Measurements from ENCODE around the gene DNAJB13.

Gene DNAJB13

DNA sequence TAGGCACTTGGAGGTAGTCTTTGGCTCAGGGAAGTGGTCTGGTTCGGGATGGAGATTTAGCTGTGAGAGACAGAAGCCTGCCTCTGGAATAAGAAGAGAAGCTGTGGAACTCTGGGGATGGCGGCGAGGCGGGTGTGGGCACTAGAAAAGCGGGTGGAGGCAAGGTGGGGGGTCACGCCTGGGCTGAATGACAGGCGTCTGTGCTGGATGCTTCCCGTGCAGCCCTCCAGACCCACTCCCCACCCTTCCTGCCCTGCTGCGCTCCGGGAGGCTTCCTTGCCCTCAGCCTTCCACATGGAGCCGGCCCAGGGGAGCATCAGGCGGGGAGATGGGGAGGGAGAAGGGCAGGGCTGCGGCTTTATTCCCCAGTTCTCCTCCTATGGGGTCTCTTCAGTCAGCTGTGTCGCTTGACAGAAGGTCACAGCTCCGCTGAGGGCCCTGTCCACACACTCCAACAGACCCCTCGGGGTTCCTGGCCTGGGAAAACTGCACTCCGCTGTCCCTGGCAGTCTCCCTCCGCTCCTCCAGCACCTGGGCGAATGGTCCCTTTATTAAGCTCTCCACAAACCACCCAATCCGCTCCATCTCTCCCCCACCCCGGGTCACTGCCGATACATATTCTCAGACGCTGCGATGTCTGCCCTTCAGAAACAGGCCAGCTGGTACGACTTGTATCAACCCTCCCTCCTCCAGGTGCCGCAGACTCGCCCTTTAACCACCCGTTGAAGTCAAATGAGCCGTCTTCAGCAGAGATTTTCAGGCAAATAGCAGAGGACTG is 6.2 kb downstream of the DNAJB13 start:
- no peak for DNase-seq

DNA sequence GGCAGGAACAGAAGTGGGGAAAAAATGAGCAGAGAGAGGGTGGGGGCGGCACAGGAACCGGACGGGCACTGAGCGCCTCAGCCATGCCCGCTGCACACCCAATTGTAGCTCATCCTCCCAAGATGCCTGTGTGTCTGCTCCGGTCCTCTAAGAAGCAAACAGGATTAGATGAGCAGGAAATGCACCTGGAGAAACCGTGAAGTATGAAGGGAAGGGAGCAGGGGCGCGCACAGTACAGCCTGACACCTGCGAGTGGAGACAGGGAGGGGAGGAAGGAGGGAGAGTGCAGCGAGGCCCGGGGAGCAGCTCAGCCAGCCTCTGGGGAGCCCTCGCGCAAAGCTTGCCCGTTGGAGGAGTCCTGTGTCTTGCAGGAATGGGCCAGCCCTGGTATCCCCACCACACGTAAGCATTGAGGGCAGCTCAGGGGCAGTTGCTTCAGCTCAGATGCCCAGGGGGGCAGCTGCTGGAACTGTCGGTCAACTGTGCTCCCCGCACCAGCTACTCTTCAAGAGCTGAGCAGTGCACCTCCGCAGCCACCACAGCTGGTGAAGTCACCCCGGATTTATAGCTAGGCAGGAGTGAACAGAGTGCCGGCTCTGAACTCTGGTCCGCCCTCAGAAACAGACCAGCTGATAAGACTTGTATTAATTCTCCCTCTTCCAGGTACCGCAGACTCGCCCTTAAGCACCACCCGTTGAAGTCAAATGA is 7.0 kb downstream of the DNAJB13 start:
- DNase-seq, result no peak

DNA sequence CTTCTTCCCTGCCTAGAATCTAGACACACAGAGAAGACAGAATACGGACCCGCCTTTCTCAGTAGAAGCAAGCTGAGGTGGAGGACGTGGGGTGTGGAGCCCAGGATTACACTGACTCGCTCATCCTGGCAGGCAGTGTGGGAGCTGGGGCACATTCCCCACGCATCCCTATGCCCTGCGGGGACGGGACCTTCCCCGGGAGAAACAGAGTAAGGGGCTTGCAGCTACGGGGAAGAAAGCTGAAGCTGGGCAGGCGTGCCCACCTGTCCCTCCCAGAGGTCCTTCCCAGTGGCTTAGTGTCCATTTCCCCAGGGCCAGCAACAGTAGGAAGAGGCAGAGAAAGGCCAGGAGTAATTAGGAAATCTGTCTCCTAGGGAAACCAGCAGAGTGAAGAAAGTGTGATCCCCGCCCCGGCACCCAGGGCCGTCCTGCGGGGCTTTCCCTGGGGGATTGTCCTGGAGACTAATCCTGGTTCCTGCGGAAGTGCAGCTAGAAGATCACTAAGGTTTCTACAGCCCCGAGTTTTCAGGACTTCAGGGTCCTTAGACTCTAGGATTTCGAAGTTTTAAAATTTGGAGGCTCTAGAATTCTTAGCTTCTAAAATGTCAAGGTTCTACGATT is 7.8 kb downstream of the DNAJB13 start:
- DNase-seq, result no peak

DNA sequence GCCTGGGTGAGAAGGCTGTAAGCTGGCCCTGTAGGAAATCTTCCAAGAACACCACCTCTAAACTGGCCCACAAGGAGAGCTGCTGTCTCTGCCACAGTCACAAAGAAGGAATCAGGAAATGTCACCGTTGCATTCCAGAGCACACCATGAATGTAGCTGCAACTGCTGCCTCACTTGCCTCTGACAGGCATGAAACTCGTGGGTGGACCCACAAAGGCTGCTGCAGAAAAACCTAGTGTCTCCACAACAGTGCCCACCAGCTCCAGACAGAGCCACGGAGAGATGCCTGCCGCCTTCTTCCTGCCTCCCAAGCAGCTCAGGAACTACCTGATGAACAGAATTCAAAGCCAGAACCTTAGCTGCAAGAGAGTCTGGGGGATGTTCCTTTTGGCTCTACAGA is 10.5 kb downstream of the DNAJB13 start:
- no peak for DNase-seq

- no peak for DNase-seq
These were observed 11.4 kb downstream of the DNAJB13 start for GRCh38 chr11:73962101-73962705.

- no peak for DNase-seq
These were observed 13.0 kb downstream of the DNAJB13 start for GRCh38 chr11:73963861-73964260.

DNA sequence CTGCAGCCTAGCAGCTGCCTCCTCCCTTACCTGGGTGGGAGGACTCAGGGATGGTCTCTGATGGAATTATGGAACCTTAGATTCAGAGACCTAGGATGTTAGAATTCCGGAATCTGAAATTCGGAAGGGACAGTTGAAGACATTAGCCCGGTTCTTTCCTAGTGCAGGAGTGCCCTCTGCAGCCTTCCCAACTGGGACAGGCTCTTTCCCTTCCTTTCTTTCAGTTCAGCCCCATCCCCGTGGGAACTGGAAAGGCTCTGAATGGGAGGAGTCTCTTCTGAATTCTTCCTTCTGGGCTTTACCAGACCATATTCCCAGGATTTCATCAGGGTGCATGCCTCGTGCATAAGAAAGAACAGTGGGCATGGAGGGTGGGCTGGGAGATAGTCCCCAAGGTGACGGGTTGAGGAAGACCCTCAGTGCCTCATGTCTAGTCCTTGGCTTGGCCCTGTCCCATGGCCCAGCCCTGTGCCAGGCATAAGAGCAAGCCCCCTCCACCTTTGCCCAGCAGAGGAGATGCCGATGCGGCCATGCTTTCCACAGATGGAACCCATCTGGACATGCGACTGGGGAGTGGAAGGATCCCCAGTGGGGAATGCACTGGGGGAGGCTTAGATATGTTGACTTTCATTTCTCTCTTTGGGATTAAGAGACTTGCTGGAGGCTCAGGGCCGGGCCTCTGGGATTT is 14.4 kb downstream of the DNAJB13 start:
- DNase-seq, result no peak

DNA sequence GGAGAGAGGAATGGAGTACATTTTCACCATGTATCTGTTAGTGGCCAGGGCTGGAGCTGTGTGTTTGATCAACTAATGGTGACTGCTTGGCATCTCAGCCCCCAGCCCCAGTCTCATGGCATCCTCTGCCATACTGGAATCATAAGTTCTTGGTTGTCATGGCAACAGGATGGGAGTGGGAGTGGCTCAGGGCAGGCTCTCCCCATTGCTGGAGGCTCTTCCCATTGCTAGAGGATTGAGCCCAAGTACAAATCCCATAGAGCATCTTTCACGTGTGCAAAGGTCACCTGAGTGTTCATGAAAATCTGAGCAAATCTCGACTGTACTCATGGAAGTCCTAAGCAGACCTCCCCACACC is 14.9 kb downstream of the DNAJB13 start:
- DNase-seq, result no peak

DNA sequence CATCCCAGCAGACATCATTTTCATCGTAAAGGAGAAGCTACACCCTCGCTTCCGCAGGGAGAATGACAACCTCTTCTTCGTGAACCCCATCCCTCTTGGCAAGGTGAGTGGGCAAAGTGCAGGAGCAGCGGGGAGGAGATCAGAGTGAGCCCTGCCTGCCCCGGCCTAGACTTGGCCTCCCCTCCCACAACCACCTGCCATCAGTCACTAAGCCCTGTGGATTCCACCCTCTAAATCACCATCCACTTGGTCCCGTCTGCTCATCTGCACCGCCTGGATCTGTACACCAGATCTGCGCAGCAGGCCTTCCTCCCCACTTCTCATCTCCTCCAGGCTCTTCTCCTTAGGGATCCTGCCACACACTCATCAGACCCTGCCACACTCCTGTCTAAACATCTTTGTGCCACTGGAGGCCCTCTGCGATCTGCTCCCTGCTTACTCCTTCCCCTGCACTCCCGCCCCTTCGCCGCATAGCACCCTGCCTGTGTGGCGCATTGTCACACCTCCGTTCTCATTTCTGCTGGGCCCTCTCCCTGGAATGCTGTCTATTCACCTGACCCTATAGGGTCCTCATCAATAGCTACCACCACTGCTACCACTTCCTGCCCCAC is 17.6 kb downstream of the DNAJB13 start:
- DNase-seq, result no peak

DNA sequence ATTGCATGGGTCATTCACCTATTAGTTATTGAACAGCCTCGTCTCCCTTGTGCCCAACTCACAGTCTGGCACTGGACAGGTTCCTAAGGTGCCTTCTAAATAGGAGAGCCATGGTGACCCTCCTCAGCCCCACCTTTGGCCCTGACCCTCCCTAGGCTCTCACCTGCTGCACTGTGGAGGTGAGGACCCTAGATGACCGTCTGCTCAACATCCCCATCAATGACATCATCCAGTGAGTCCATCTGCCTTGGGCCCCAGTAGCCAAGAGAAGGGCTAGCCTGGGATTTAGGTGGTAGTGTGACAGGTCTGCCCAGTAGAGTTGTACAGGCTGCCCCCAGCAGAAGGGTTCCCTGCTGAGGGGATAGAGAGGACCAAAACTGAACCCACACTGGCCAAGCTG is 18.3 kb downstream of the DNAJB13 start:
- no peak for DNase-seq

DNA sequence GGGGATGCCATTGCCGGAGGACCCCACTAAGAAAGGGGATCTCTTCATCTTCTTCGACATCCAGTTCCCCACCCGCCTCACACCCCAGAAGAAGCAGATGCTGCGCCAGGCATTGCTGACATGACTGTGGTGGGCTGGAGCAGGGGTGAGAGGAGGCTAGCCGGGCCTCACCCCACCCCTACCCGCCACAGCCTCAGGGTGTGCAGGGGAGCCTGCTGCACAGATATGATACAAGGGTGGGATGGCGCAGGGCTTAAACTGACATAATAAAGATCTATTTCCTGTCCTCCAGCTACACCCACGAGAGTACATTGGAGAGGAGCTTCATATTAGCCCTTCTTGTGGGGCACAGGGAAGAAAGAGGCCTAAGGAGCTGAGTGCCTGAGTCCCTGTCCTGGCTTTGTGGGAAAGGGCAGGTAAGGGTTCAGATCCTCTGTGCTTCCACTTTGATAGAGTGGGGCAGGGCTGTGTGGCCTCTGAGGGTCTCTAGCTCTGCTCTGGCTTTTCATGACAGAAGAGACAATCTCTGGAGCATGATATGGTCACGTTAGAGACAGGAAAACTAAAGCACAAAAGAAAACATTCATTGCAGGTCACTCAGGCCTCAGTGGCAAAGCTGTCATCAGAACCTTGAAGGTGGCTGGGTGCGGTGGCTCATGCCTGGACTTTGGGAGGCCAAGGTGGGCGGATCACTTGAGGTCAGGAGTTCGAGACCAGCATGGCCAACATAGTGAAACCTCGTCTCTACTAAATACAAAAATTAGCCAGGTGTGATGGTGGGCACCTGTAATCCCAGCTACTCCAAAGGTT is 19.4 kb downstream of the DNAJB13 start:
- no peak for DNase-seq

DNA sequence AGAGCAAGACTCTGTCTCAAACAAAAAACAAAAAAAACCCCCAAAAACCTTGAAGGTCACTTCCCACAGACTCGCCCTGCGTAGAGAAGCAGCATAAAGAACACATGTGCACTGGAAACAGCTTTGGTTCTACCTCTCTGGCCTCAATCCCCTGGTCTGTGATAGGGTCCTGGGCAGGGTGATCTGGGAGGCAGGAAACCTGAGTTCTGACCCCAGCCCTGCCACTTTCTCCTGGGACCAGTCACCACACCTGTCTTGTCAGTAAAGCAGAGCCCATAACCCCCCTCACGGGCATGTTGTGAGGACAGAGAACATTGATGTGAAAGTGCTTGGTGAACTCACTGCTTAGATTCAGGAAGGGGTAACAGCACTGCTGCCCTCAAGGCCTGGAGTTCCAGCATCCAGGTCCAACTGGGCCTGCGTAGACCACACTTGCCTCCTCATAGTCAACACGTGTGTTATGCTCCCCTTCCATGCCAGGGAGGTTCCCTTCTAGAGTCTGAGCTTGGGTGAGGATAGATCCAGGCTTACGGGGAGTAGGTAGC is 20.4 kb downstream of the DNAJB13 start:
- DNase-seq, result no peak

GRCh38 chr11:73972187-73972586 is 21.4 kb downstream of the DNAJB13 start:
- no peak for DNase-seq

DNA sequence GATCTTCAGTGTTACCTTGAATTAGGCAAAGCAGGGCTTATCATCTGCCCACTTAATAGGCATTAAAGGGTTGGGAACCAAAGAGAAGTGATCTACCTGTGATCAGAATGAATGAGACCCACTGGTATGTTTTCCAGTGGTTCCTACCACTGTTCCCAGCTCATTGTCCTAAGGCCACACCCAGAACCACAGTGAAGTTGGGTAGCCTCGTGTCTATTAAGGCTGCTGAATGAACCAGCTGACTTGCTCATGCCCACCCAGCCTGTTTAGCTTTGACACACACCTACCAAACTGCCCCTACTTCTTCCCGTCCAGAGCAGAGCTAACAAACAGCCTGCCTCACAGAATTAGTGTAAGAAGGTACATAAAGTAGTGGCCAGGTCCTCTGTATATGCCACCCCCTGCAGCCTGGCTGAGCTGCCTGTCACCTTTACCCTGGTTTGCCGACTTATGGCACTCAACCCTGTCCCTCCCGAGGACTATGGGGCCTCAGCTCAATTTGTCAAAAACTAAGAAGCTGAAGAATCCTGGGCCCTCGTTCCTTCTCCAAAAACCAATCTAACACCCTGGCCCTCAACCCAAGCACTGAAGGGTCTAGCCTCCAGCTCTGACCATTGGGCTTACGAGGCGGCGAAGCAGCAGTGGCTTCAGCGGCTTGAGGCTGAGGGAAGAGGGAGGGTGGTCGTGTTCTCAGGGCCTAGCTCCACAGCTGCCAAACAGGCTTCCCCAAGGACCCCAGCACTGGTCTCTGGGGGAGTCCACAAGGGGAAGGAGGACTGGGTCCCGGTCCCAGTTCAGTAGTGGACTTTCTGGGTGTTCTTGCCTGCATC is 22.0 kb downstream of the DNAJB13 start:
- no peak for DNase-seq

DNA sequence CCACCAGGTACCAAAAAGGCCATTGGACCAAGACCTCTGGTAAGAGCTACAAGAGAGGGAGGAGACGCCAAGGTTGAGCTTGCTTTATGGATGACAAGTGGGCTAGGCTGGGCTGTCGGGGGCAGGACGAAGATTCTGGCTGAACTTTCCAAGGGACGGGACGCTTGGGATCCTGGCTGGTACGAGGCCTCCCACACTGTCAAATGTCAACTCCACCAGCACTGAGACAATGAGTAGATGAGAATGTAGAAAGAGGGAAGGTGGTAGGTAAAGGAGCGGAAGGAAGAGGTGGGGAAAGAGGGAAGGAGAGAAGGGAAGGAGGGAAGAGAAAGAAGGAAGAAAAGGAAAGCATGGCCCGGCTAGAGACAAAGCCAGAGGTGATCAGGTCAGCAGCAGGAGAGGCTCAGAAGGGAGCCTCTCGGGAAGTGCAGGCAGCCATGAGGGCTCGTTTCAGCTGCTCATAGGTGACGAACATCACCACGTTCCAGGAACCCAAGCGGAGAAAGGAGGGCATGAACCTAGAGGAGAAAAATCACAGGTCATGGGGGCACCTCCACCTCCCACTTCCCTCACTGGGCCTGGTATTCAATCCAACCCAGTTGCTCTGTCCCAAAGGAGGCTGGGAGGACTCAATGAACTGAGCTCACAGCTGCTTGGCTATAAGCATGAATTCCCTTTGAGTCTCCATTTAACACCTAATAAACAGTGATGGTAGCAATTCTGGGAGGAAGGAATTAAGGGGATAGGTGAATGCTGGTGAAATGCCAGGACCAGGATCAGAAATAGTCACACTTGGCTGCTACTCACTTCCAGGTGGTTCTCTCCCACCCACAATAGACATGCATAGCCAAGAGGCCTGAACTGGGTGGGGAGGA is 24.0 kb downstream of the DNAJB13 start:
- DNase-seq, result no peak

- no peak for DNase-seq
These were observed 24.6 kb downstream of the DNAJB13 start for GRCh38 chr11:73975479-73975757.

GRCh38 chr11:73976451-73977151 is 25.8 kb downstream of the DNAJB13 start:
- no peak for DNase-seq

DNA sequence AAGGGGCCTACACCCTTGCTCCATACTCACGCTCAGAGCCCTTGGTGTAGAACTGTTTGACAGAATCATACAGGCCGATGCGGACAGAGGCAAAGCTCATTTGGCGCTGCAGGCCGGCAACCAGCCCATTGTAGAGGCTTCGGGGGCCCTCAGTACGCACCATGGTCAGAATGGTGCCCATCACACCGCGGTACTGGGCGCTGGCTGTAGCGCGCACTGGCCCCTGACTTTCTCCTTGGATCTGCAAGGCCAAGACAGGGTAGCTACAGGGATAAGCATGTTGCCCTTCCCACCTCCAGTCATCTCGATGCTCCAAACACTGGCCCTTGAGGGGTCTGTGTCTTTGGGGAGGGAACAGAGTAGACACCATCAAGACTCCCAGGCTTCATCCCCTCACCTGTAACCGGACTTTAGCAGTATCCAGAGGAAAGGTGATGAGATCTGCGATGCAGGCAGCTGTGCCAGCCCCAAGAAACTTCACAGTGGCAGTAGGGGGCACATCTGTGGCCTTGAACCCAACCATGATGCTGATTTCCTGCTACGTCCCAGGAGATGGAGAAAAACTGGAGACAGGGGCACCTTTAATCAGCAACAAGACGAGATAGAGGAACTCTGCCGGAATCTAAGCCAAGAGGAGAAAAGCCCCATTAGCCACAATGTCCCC is 27.2 kb downstream of the DNAJB13 start:
- no peak for DNase-seq

All from NCI-H446 treated with DMSO at 0.1 percent for 48 hours (cell line).